HG02970 (cell line): ENCODE data around the gene HAPLN3.

Experiments
- ATAC-seq: cut with Tn5 transposase; IDR thresholded peaks from one replicate; pipeline ENCODE4 v1.9.1; 2021; ENCODE audit warnings: mild to moderate bottlenecking, moderate library complexity, moderate number of reproducible peaks; ENCODE audit not compliant: unreplicated experiment, low FRiP score

HAPLN3 gene

DNA sequence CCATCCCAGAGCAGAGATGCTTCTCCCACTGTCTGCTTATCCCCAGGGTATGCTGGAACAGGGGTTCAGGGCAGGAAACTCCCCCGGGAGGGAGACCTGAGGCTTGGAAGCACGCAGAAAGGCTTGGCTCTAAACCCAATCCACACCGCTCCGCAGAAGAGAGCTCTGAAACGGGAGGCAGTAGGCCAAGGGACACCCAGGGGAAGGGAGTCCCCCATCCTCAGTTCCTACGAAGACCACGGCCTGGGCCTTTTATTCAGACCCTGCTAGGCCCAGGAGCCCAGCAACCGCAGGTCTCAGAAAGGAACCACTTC, 1.8 kb upstream of the HAPLN3 start:
- no peak for ATAC-seq

DNA sequence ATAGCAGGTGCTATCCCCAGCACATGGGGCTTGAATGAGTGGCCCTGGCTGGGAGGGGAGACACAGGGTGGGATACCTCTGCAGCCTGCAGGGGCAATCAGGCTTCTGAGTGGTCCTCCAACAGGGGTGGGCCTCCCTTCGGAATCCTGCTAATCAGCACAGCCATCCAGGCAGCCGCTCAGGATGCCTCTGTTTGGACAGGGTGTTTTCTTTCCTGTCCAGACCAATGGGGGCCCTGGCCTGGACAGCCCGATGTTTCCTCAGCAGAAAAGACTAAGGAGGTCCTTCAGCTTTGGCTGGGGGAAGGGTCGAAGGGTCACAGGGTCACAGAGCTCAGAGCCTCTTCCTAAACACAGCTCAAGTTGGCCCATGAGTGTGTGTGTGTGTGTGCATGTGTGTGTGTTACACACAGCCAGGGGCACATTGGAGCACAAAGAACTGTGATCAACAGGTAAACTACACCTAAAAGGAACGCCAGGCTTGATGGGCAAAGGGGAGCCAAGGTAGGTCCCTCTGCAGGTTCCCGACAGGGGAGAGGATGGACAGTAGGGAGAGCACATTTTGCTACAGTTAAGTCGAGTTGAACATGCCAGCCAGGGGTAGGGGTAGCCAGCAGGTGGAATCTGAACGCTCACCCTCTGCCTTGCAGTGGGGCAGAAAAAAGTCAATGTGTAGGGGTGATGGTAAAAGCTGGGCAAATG, 1.1 kb upstream of the HAPLN3 start:
- ATAC-seq = no peak

DNA sequence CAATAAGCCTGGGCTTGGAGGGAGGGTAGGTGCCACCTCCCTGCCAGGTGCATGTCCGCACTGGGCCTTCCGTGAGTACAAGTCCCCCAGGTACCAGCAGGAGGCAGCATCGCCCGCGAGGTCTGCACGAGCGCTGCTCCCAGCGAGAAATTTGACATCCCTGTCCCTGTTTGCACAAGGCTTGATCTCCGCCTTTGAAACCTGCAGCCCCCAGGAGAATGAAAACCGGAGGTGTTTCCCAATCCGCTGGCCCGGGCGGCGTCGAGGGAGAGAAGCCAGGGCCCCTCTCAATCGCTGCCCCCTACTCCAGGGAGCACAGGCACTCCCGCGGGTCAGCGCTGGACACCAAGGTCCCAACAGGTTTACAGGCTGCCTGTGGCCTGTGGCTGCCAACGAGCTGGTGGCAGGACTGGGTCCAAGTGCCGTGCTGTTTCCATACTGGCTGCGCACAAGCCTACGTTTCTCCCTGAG, 961 bp downstream of the HAPLN3 start:
- ATAC-seq = peak; percentile 53

GRCh38 chr15:88891540-88892254, 3.6 kb downstream of the HAPLN3 start:
- no peak for ATAC-seq

DNA sequence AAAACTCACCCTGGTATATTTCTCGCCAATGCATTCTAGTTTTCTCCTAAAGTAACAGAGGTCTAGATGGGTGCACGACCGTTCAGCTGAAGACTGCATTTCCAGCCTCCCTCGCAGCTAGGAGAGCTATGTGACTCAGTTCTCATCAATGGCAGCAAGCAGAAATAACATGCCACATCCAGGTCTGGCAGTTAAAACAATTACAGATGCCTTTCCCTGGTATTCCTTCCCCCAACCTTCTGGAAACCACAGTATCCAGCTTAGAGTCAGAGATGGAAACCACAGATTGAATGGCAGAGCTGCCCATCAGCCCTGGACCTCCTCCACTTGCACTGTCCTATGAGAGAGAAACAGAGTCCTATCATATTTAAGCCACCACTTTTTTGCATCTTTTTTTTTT, 4.8 kb downstream of the HAPLN3 start:
- ATAC-seq = no peak

DNA sequence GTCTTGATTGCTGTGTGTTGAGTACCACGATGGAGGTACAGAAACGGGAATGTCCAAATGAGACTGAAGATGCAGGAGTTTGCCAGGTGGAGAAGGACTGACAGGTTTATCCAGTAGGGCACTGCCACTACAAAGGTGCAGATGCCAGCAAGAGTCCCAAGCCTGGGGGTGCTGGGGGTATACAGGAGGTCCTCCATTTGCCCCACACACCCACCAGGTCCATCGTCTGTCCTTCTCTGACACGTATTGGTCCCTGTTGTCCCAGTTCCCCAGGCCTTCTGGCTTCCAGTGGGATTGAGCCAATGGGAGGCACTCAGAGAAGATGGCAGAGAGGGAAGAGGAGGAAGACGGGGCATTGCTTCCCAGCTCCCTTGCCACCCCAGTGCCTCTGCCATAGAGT, 6.6 kb downstream of the HAPLN3 start:
- ATAC-seq = no peak

- no peak for ATAC-seq
These were observed 8.2 kb downstream of the HAPLN3 start for GRCh38 chr15:88887068-88887580.

DNA sequence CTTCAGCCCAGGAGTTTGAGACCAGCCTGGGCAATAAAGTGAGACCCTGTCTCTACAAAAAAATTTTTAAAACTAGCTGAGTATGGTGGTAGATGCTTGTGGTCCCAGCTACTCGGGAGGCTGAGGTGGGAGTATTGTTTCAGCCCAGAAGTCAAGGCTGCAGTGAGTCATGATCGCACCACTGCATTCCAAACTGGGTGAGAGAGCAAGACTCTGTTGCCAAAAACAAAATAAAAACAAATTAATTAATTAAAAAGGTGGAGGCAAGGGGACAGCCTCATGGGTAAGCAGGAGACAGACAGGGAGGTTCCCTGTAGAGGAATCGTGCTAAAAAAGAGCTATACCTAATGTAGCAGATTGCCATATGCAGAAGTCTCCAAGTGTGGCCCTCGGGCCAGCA, 12.6 kb downstream of the HAPLN3 start:
- ATAC-seq = no peak

GRCh38 chr15:88881775-88882174, 13.6 kb downstream of the HAPLN3 start:
- no peak for ATAC-seq

- ATAC-seq = no peak
These were observed 14.2 kb downstream of the HAPLN3 start for GRCh38 chr15:88880944-88881740.

DNA sequence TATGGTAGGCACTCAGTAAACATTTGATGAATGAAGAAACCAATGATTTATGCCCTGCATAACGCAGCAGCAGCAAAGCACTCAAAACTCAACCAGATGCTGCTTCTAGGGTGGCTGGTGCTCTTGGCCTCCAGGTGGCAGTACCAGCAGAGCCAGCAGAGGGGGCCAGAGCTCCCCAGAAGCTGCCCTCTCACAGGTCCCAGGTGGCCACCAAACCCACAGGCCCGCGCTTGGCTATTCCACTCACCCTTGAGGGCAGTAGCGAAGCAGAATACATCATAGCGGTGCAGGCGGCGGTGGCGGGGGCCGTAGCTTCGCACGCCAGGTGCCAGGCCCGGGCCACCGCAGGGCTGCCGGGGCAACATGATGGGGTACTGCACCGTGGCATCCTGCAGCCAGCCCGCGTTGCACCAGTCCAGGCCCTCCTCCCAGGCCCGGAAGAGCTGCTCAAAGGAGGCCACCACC, 16.6 kb downstream of the HAPLN3 start:
- ATAC-seq = no peak

- no peak for ATAC-seq
These were observed 17.4 kb downstream of the HAPLN3 start for GRCh38 chr15:88877906-88878305.

- ATAC-seq = no peak
These were observed 17.9 kb downstream of the HAPLN3 start for GRCh38 chr15:88877415-88877814.

GRCh38 chr15:88876573-88876972, 18.8 kb downstream of the HAPLN3 start:
- no peak for ATAC-seq

GRCh38 chr15:88874684-88875083, 20.7 kb downstream of the HAPLN3 start:
- ATAC-seq = no peak

- ATAC-seq = no peak
These were observed 21.1 kb downstream of the HAPLN3 start for GRCh38 chr15:88874275-88874674.

GRCh38 chr15:88873786-88874185, 21.6 kb downstream of the HAPLN3 start:
- ATAC-seq = no peak

DNA sequence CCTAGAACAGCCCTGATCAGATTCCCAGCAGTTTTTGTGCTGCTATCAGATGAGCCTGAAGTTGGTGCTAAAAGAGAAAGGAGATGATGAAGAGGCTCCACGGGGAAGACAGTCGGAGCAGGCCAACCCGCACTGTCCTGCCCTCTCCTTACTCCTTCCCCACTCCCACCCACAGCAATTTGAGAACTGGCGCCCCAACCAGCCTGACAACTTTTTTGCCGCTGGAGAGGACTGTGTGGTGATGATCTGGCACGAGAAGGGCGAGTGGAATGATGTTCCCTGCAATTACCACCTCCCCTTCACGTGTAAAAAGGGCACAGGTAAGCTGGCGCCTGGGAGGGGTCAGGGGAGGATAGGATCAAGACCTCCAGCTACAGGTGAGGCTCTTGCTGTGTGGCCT, 22.6 kb downstream of the HAPLN3 start:
- ATAC-seq = no peak

GRCh38 chr15:88872106-88872505, 23.2 kb downstream of the HAPLN3 start:
- no peak for ATAC-seq

- ATAC-seq = no peak
These were observed 24.0 kb downstream of the HAPLN3 start for GRCh38 chr15:88871313-88871712.

- ATAC-seq = no peak
These were observed 29.0 kb downstream of the HAPLN3 start for GRCh38 chr15:88866295-88866881.
